Caco-2 (cell line): Measurements from ENCODE around the gene CHSY3. TPM values are rescaled to one million over a fixed set of nuclear protein-coding genes. Genes with fewer than 3 reads are reported as not detected.

ENCODE experiments used
- BruUV-seq: library from RNA; stranded (reverse); fragments of 400-500 nt; replicated peaks from 2 replicates; lab custom pipeline; 2021; lab: Mats Ljungman, UMichigan
- CTCF ChIA-PET: fragments of 300-600 bp; sonication (Branson Sonifier 250); formaldehyde crosslinking; loops from one replicate; lab custom pipeline; 2022; ENCODE audit warnings: antibody characterized with exemption; lab: Charles Lee
- POLR2A ChIA-PET: fragments of 300-600 bp; sonication (Branson Sonifier 250); formaldehyde crosslinking; loops from one replicate; lab custom pipeline; 2022; ENCODE audit warnings: antibody characterized with exemption; lab: Charles Lee
- DNase-seq, 2 experiments: peaks; one replicate each; pipeline versions ENCODE4 v3.0.0 to v3.0.0-alpha.2; 2020 to 2022
- H3K27me3 ChIP-seq: replicated peaks from 2 replicates; pipeline ENCODE4 v1.6.0; 2011; ENCODE audit warnings: low read length; ENCODE audit not compliant: control insufficient read depth, insufficient read depth
- H3K36me3 ChIP-seq: 2 replicates; pipeline ENCODE4 v1.5.1; 2011; ENCODE audit warnings: low read length; ENCODE audit not compliant: control insufficient read depth, insufficient read depth
- H3K4me1 ChIP-seq: fragments of 250-450 bp; sonication (Bioruptor Pico); 2 replicates; pipeline ENCODE4 v1.5.1; 2020; ENCODE audit warnings: mild to moderate bottlenecking
- H3K4me3 ChIP-seq: 2 replicates; pipeline ENCODE4 v1.5.1; 2011; ENCODE audit warnings: low read depth, mild to moderate bottlenecking, control low read depth, low read length
- H3K9me3 ChIP-seq: fragments of 250-450 bp; sonication (Bioruptor Pico); 2 replicates; pipeline ENCODE4 v1.5.1; 2020; ENCODE audit warnings: mild to moderate bottlenecking, moderate library complexity
- H3K27ac Mint-ChIP-seq: one replicate; pipeline ENCODE4 v1.8.0; 2022; ENCODE audit warnings: mixed read lengths; ENCODE audit not compliant: unreplicated experiment
- H3K27me3 Mint-ChIP-seq: one replicate; pipeline ENCODE4 v1.8.0; 2022; ENCODE audit warnings: mixed read lengths; ENCODE audit not compliant: insufficient read depth, unreplicated experiment
- H3K36me3 Mint-ChIP-seq: one replicate; pipeline ENCODE4 v1.8.0; 2022; ENCODE audit warnings: mild to moderate bottlenecking, mixed read lengths; ENCODE audit not compliant: insufficient read depth, unreplicated experiment
- H3K4me1 Mint-ChIP-seq: one replicate; pipeline ENCODE4 v1.8.0; 2022; ENCODE audit warnings: low read depth, mixed read lengths; ENCODE audit not compliant: unreplicated experiment
- H3K4me3 Mint-ChIP-seq: one replicate; pipeline ENCODE4 v1.8.0; 2022; ENCODE audit warnings: mild to moderate bottlenecking, moderate library complexity, mixed read lengths; ENCODE audit not compliant: unreplicated experiment
- H3K9me3 Mint-ChIP-seq: one replicate; pipeline ENCODE4 v1.8.0; 2022; ENCODE audit warnings: mixed read lengths; ENCODE audit not compliant: unreplicated experiment
- CTCF ChIP-seq, 2 experiments: fragments of 200-600 bp in 1 of 2; IDR thresholded peaks; 1 replicate in 1 of 2; 2 replicates in 1 of 2; pipeline versions ENCODE4 v1.5.1 to v1.8.0; 2011 to 2022; ENCODE audit warnings: antibody characterized with exemption in 1 of 2, control low read depth in 1 of 2, inconsistent platforms in 1 of 2, low read depth in 1 of 2, low read length in 1 of 2, mild to moderate bottlenecking in 1 of 2, moderate library complexity in 1 of 2; ENCODE audit not compliant: insufficient read depth in 1 of 2, severe bottlenecking in 1 of 2, unreplicated experiment in 1 of 2
- intact Hi-C: fragments of 100-400 bp; cut with micrococcal nuclease; formaldehyde crosslinking; loops from one replicate; pipeline ENCODE4 v1.10.0; 2022; ENCODE audit not compliant: unreplicated experiment
- total RNA-seq: library from RNA; stranded (reverse); gene quantifications from 2 replicates; pipeline ENCODE4 v1.2.3, GENCODE V29; 2022

Gene CHSY3
- total RNA-seq, 1 experiment from 2014 or later = 0.32 TPM

- peaks cover 8% of the 10 kb centered on the region for H3K27me3 Mint-ChIP-seq
- Histone ChIP-seq H3K4me3 (no peak overlapping the region), H3K36me3 (no peaks in the 10 kb centered on the region), H3K4me1 (no peaks in the 10 kb centered on the region), H3K9me3 (no peaks in the 10 kb centered on the region), H3K27me3 (no peaks in the 10 kb centered on the region)
- no peak overlapping the region for H3K4me3 Mint-ChIP-seq
- intact Hi-C loops = no loop called here
- H3K27ac Mint-ChIP-seq = no peak overlapping the region
- CTCF ChIA-PET = no interaction called here
- BruUV-seq = no TSS peak
- H3K4me1 Mint-ChIP-seq = no peaks in the 10 kb centered on the region
- H3K9me3 Mint-ChIP-seq = peaks cover 9% of the 10 kb centered on the region
- POLR2A ChIA-PET = no interaction called here
- H3K36me3 Mint-ChIP-seq = no peaks in the 10 kb centered on the region
- DNase-seq = no peak
- TF ChIP-seq CTCF (IDR thresholded peaks at IDR 0.05; ENCODE audit: insufficient read depth in 1 of 2, low read depth in 1 of 2, low read length in 1 of 2, severe bottlenecking in 1 of 2, unreplicated experiment in 1 of 2) = no peak
Measured at GRCh38 chr5:130024006-130024405, 119.7 kb downstream of the CHSY3 start.

GRCh38 chr5:130025511-130025910 is 121.2 kb downstream of the CHSY3 start:
- Mint-ChIP-seq H3K36me3 (no peaks in the 10 kb centered on the region), H3K4me1 (no peaks in the 10 kb centered on the region), H3K4me3 (no peak overlapping the region), H3K9me3 (peaks cover 11% of the 10 kb centered on the region), H3K27me3 (peaks cover 3% of the 10 kb centered on the region), H3K27ac (no peak overlapping the region)
- no peaks in the 10 kb centered on the region for H3K27me3 ChIP-seq
- TF ChIP-seq CTCF (IDR thresholded peaks at IDR 0.05; ENCODE audit: insufficient read depth in 1 of 2, low read depth in 1 of 2, low read length in 1 of 2, severe bottlenecking in 1 of 2, unreplicated experiment in 1 of 2) = no peak
- no peaks in the 10 kb centered on the region for H3K4me1 ChIP-seq
- H3K4me3 ChIP-seq = no peak overlapping the region
- no peaks in the 10 kb centered on the region for H3K36me3 ChIP-seq
- ChIA-PET CTCF (no interaction called here), POLR2A (no interaction called here)
- intact Hi-C loops = no loop called here
- DNase-seq = no peak
- no TSS peak for BruUV-seq
- H3K9me3 ChIP-seq = no peaks in the 10 kb centered on the region

GRCh38 chr5:130032807-130033206 is 128.5 kb downstream of the CHSY3 start:
- POLR2A ChIA-PET = no interaction called here
- Histone ChIP-seq H3K27me3 (no peaks in the 10 kb centered on the region), H3K4me1 (no peaks in the 10 kb centered on the region), H3K36me3 (no peaks in the 10 kb centered on the region), H3K4me3 (no peak overlapping the region), H3K9me3 (no peaks in the 10 kb centered on the region)
- DNase-seq = no peak
- TF ChIP-seq CTCF (IDR thresholded peaks at IDR 0.05; ENCODE audit: insufficient read depth in 1 of 2, low read depth in 1 of 2, low read length in 1 of 2, severe bottlenecking in 1 of 2, unreplicated experiment in 1 of 2) = no peak
- no peaks in the 10 kb centered on the region for H3K4me1 Mint-ChIP-seq
- peaks cover 3% of the 10 kb centered on the region for H3K27me3 Mint-ChIP-seq
- no peak overlapping the region for H3K4me3 Mint-ChIP-seq
- no peaks in the 10 kb centered on the region for H3K36me3 Mint-ChIP-seq
- H3K27ac Mint-ChIP-seq = no peak overlapping the region
- no TSS peak for BruUV-seq
- CTCF ChIA-PET = no interaction called here
- intact Hi-C loops = no loop called here
- peaks cover 11% of the 10 kb centered on the region for H3K9me3 Mint-ChIP-seq
